ENCODE data around the gene HINFP. TPM values are rescaled to one million over a fixed set of nuclear protein-coding genes. Genes with fewer than 3 reads are reported as not detected.

Gene HINFP
- total and polyA plus RNA-seq, 2 experiments from 2014 or later = 12.6 to 29.2 TPM

DNA sequence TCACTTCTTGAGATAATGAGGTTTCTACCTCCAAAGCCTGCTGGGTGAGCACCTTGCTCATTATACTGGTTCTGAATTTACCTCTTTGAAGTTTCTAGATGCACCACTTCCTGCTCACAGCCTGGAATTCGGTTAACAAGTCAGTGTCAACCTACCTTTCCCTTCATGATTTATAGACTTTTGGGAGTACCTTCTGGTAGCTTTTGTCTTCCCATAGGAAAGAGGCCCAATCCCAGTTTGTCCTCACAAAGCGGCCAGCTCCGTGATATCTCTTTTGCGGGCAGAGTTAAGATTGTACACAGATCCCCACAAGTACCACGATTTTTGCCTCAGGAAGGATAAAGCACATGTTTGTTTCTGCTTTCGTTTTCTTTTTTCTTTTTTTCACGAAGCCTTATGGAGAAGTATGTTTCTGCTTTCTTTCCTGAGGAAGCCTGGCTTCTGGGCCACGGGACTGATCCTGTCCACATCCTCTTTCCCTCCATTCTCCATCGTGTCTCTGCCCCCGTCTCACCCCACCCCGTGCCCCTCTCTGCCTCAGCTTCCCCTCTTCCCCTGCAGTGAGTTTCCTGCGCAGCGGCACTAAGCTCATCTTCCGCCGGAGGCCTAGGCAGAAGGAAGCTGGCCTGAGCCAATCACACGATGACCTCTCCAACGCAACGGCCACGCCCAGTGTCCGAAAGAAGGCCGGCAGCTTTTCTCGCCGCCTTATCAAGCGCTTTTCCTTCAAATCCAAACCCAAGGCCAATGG is 5.7 kb upstream of the HINFP start:
- Histone ChIP-seq H3K79me2 (replicated peaks; ENCODE audit: insufficient read depth) (no peaks in the 10 kb centered on the region), H3K4me3 (no peak overlapping the region), H3K4me2 (peak overlapping the region; percentile 57; the same call in 1 of the 2 replicates), H3K4me1 (ENCODE audit: insufficient read depth) (peaks cover 10% of the 10 kb centered on the region), H3K27me3 (ENCODE audit: insufficient read depth) (no peaks in the 10 kb centered on the region), H3K9me2 (ENCODE audit: insufficient read depth) (no peaks in the 10 kb centered on the region), H3F3A (replicated peaks; ENCODE audit: low read depth) (0 out of 2 replicates have a peak, but pooled peaks cover 3% of the 10 kb centered on the region), H3K36me3 (ENCODE audit: insufficient read depth) (no peaks in the 10 kb centered on the region), H2AFZ (0 out of 2 replicates have a peak overlapping the region, but pooled peaks have one; percentile 90), H3K27ac (ENCODE audit: low read depth) (no peak overlapping the region), H4K20me1 (replicated peaks; ENCODE audit: insufficient read depth) (no peaks in the 10 kb centered on the region)
- Mint-ChIP-seq H3K4me1 (peaks cover 8% of the 10 kb centered on the region), H3K36me3 (ENCODE audit: low read depth) (no peaks in the 10 kb centered on the region; the same call in 2 of the 3 replicates), H3K9me3 (no peaks in the 10 kb centered on the region), H3K4me3 (no peak overlapping the region; the same call in 2 of the 3 replicates), H3K27ac (no peak overlapping the region), H3K27me3 (ENCODE audit: insufficient read depth, low read depth, poor library complexity) (peaks cover 8% of the 10 kb centered on the region)
- TF ChIP-seq ZNF114 (CRISPR knock-in tag; IDR thresholded peaks at IDR 0.05) (no peak), CREB1 (CRISPR knock-in tag; IDR thresholded peaks at IDR 0.05; ENCODE audit: low read depth) (no peak), ZNF331 (CRISPR knock-in tag; IDR thresholded peaks at IDR 0.05; ENCODE audit: low read depth) (no peak), EZH2phosphoT487 (IDR thresholded peaks at IDR 0.05; ENCODE audit: unreplicated experiment) (no peak), STAT1 (IDR thresholded peaks at IDR 0.05; ENCODE audit: unreplicated experiment) (no peak), JUNB (IDR thresholded peaks at IDR 0.05; ENCODE audit: unreplicated experiment) (no peak), NANOG (IDR thresholded peaks at IDR 0.05; ENCODE audit: borderline replicate concordance) (no peak), EZH2 (IDR thresholded peaks at IDR 0.05; ENCODE audit: low read depth, unreplicated experiment) (no peak), POLR2AphosphoS5 (IDR thresholded peaks at IDR 0.05; ENCODE audit: low read depth) (no peak)
- TF ChIP-seq, protein P1, sequence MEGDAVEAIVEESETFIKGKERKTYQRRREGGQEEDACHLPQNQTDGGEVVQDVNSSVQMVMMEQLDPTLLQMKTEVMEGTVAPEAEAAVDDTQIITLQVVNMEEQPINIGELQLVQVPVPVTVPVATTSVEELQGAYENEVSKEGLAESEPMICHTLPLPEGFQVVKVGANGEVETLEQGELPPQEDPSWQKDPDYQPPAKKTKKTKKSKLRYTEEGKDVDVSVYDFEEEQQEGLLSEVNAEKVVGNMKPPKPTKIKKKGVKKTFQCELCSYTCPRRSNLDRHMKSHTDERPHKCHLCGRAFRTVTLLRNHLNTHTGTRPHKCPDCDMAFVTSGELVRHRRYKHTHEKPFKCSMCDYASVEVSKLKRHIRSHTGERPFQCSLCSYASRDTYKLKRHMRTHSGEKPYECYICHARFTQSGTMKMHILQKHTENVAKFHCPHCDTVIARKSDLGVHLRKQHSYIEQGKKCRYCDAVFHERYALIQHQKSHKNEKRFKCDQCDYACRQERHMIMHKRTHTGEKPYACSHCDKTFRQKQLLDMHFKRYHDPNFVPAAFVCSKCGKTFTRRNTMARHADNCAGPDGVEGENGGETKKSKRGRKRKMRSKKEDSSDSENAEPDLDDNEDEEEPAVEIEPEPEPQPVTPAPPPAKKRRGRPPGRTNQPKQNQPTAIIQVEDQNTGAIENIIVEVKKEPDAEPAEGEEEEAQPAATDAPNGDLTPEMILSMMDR (conservative IDR thresholded peaks at IDR 0.05; ENCODE audit: low read depth in 2 of 2) = no peak
- TF ChIP-seq, protein P2, sequence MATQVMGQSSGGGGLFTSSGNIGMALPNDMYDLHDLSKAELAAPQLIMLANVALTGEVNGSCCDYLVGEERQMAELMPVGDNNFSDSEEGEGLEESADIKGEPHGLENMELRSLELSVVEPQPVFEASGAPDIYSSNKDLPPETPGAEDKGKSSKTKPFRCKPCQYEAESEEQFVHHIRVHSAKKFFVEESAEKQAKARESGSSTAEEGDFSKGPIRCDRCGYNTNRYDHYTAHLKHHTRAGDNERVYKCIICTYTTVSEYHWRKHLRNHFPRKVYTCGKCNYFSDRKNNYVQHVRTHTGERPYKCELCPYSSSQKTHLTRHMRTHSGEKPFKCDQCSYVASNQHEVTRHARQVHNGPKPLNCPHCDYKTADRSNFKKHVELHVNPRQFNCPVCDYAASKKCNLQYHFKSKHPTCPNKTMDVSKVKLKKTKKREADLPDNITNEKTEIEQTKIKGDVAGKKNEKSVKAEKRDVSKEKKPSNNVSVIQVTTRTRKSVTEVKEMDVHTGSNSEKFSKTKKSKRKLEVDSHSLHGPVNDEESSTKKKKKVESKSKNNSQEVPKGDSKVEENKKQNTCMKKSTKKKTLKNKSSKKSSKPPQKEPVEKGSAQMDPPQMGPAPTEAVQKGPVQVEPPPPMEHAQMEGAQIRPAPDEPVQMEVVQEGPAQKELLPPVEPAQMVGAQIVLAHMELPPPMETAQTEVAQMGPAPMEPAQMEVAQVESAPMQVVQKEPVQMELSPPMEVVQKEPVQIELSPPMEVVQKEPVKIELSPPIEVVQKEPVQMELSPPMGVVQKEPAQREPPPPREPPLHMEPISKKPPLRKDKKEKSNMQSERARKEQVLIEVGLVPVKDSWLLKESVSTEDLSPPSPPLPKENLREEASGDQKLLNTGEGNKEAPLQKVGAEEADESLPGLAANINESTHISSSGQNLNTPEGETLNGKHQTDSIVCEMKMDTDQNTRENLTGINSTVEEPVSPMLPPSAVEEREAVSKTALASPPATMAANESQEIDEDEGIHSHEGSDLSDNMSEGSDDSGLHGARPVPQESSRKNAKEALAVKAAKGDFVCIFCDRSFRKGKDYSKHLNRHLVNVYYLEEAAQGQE (IDR thresholded peaks at IDR 0.05; ENCODE audit: unreplicated experiment) = no peak
- TF ChIP-seq, protein P3, sequence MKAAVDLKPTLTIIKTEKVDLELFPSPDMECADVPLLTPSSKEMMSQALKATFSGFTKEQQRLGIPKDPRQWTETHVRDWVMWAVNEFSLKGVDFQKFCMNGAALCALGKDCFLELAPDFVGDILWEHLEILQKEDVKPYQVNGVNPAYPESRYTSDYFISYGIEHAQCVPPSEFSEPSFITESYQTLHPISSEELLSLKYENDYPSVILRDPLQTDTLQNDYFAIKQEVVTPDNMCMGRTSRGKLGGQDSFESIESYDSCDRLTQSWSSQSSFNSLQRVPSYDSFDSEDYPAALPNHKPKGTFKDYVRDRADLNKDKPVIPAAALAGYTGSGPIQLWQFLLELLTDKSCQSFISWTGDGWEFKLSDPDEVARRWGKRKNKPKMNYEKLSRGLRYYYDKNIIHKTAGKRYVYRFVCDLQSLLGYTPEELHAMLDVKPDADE (IDR thresholded peaks at IDR 0.05) = no peak
- TF ChIP-seq, protein P4, sequence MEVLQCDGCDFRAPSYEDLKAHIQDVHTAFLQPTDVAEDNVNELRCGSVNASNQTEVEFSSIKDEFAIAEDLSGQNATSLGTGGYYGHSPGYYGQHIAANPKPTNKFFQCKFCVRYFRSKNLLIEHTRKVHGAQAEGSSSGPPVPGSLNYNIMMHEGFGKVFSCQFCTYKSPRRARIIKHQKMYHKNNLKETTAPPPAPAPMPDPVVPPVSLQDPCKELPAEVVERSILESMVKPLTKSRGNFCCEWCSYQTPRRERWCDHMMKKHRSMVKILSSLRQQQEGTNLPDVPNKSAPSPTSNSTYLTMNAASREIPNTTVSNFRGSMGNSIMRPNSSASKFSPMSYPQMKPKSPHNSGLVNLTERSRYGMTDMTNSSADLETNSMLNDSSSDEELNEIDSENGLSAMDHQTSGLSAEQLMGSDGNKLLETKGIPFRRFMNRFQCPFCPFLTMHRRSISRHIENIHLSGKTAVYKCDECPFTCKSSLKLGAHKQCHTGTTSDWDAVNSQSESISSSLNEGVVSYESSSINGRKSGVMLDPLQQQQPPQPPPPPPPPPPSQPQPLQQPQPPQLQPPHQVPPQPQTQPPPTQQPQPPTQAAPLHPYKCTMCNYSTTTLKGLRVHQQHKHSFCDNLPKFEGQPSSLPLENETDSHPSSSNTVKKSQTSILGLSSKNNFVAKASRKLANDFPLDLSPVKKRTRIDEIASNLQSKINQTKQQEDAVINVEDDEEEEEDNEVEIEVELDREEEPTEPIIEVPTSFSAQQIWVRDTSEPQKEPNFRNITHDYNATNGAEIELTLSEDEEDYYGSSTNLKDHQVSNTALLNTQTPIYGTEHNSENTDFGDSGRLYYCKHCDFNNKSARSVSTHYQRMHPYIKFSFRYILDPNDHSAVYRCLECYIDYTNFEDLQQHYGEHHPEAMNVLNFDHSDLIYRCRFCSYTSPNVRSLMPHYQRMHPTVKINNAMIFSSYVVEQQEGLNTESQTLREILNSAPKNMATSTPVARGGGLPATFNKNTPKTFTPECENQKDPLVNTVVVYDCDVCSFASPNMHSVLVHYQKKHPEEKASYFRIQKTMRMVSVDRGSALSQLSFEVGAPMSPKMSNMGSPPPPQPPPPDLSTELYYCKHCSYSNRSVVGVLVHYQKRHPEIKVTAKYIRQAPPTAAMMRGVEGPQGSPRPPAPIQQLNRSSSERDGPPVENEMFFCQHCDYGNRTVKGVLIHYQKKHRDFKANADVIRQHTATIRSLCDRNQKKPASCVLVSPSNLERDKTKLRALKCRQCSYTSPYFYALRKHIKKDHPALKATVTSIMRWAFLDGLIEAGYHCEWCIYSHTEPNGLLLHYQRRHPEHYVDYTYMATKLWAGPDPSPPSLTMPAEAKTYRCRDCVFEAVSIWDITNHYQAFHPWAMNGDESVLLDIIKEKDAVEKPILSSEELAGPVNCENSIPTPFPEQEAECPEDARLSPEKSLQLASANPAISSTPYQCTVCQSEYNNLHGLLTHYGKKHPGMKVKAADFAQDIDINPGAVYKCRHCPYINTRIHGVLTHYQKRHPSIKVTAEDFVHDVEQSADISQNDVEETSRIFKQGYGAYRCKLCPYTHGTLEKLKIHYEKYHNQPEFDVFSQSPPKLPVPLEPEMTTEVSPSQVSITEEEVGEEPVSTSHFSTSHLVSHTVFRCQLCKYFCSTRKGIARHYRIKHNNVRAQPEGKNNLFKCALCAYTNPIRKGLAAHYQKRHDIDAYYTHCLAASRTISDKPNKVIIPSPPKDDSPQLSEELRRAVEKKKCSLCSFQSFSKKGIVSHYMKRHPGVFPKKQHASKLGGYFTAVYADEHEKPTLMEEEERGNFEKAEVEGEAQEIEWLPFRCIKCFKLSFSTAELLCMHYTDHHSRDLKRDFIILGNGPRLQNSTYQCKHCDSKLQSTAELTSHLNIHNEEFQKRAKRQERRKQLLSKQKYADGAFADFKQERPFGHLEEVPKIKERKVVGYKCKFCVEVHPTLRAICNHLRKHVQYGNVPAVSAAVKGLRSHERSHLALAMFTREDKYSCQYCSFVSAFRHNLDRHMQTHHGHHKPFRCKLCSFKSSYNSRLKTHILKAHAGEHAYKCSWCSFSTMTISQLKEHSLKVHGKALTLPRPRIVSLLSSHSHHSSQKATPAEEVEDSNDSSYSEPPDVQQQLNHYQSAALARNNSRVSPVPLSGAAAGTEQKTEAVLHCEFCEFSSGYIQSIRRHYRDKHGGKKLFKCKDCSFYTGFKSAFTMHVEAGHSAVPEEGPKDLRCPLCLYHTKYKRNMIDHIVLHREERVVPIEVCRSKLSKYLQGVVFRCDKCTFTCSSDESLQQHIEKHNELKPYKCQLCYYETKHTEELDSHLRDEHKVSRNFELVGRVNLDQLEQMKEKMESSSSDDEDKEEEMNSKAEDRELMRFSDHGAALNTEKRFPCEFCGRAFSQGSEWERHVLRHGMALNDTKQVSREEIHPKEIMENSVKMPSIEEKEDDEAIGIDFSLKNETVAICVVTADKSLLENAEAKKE (CRISPR knock-in tag; IDR thresholded peaks at IDR 0.05) = no peak
- ATAC-seq (peak; percentile 73), DNase-seq (ENCODE audit: low spot score) (peak; percentile 71)
